KMS-11 (cell line): ENCODE measurements around the gene APCDD1L.
"Not testable (repeated sequence)": the region's sequence is repeated elsewhere in the genome, so short reads cannot be mapped to it uniquely, and the experiment has no call there.

ENCODE experiments used
- H2AFZ ChIP-seq: fragments of 200-600 bp; sonication (generic); 2 replicates; pipeline ENCODE4 v1.6.1; 2016; ENCODE audit warnings: antibody characterized with exemption, mixed run types, low read depth
- H3K27ac ChIP-seq: fragments of 200-600 bp; sonication (generic); 2 replicates; pipeline ENCODE4 v1.6.1; 2016; ENCODE audit warnings: mild to moderate bottlenecking, mixed run types
- H3K27me3 ChIP-seq: fragments of 200-600 bp; sonication (generic); 2 replicates; pipeline ENCODE4 v1.6.1; 2017; ENCODE audit warnings: mild to moderate bottlenecking, low read depth, mixed run types, moderate library complexity; ENCODE audit not compliant: insufficient read depth
- H3K36me3 ChIP-seq: fragments of 200-600 bp; sonication (generic); 2 replicates; pipeline ENCODE4 v1.6.1; 2017; ENCODE audit warnings: mild to moderate bottlenecking, mixed run types; ENCODE audit not compliant: insufficient read depth
- H3K4me1 ChIP-seq: fragments of 200-600 bp; sonication (generic); 2 replicates; pipeline ENCODE4 v1.6.1; 2016; ENCODE audit warnings: mild to moderate bottlenecking, low read depth, mixed run types; ENCODE audit not compliant: poor library complexity, severe bottlenecking
- H3K4me2 ChIP-seq: fragments of 200-600 bp; sonication (generic); 2 replicates; pipeline ENCODE4 v1.7.0; 2016; ENCODE audit warnings: mild to moderate bottlenecking, mixed run types
- H3K4me3 ChIP-seq: fragments of 200-600 bp; sonication (generic); IDR thresholded peaks from 2 replicates; pipeline ENCODE4 v1.6.1; 2017; ENCODE audit warnings: low read depth, low read length, mixed read lengths; ENCODE audit not compliant: insufficient read depth
- H3K79me2 ChIP-seq: fragments of 200-600 bp; sonication (generic); 2 replicates; pipeline ENCODE4 v1.6.1; 2016; ENCODE audit warnings: low read depth, mixed run types; ENCODE audit not compliant: insufficient read depth
- H3K9ac ChIP-seq: fragments of 200-600 bp; sonication (generic); 2 replicates; pipeline ENCODE4 v1.6.1; 2016; ENCODE audit warnings: mild to moderate bottlenecking, mixed run types
- H4K20me1 ChIP-seq: fragments of 200-600 bp; sonication (generic); 2 replicates; pipeline ENCODE4 v1.6.1; 2016; ENCODE audit warnings: mild to moderate bottlenecking, mixed run types; ENCODE audit not compliant: insufficient read depth
- CTCF ChIP-seq: fragments of 200-600 bp; sonication (generic); conservative IDR thresholded peaks from 2 replicates; pipeline ENCODE4 v1.6.1; 2017; ENCODE audit warnings: low read depth, mild to moderate bottlenecking, antibody characterized with exemption, low read length, moderate library complexity, mixed read lengths

APCDD1L gene

GRCh38 chr20:58542411-58543095, 27.4 kb upstream of the APCDD1L start:
- H4K20me1 ChIP-seq = no peaks in the 10 kb centered on the region
- no peak for TF ChIP-seq CTCF
- no peak overlapping the region for H2AFZ ChIP-seq
- no peak overlapping the region for H3K9ac ChIP-seq
- no peak overlapping the region for H3K4me2 ChIP-seq
- H3K4me1 ChIP-seq = no peaks in the 10 kb centered on the region
- no peaks in the 10 kb centered on the region for H3K79me2 ChIP-seq
- H3K27ac ChIP-seq = no peak overlapping the region
- H3K36me3 ChIP-seq = no peaks in the 10 kb centered on the region
- no peak overlapping the region for H3K4me3 ChIP-seq
- peaks cover 32% of the 10 kb centered on the region; the same call in 1 of the 2 replicates for H3K27me3 ChIP-seq

- not testable (repeated sequence) for H3K4me3 ChIP-seq, H4K20me1 ChIP-seq, H3K79me2 ChIP-seq, H3K36me3 ChIP-seq, H3K4me2 ChIP-seq, H3K27ac ChIP-seq, H3K4me1 ChIP-seq, H2AFZ ChIP-seq, H3K9ac ChIP-seq
- H3K27me3 ChIP-seq = peaks cover 27% of the 10 kb centered on the region; the same call in 1 of the 2 replicates
Measured at GRCh38 chr20:58542034-58542410, 26.8 kb upstream of the APCDD1L start.

- no peak overlapping the region for H3K4me3 ChIP-seq
- no peak overlapping the region for H2AFZ ChIP-seq
- no peaks in the 10 kb centered on the region for H3K36me3 ChIP-seq
- no peak for TF ChIP-seq CTCF
- H3K4me2 ChIP-seq = no peak overlapping the region
- no peaks in the 10 kb centered on the region for H4K20me1 ChIP-seq
- H3K4me1 ChIP-seq = no peaks in the 10 kb centered on the region
- H3K27me3 ChIP-seq = no peaks in the 10 kb centered on the region
- H3K79me2 ChIP-seq = no peaks in the 10 kb centered on the region
- H3K9ac ChIP-seq = no peak overlapping the region
- H3K27ac ChIP-seq = no peak overlapping the region
Measured at GRCh38 chr20:58538752-58539151, 23.6 kb upstream of the APCDD1L start.

GRCh38 chr20:58537831-58538230, 22.6 kb upstream of the APCDD1L start:
- no peak overlapping the region for H3K4me3 ChIP-seq
- TF ChIP-seq CTCF = no peak
- no peak overlapping the region for H3K9ac ChIP-seq
- no peak overlapping the region for H2AFZ ChIP-seq
- H3K36me3 ChIP-seq = no peaks in the 10 kb centered on the region
- H3K4me1 ChIP-seq = no peaks in the 10 kb centered on the region
- H4K20me1 ChIP-seq = no peaks in the 10 kb centered on the region
- no peak overlapping the region for H3K4me2 ChIP-seq
- H3K27ac ChIP-seq = no peak overlapping the region
- H3K27me3 ChIP-seq = no peaks in the 10 kb centered on the region
- no peaks in the 10 kb centered on the region for H3K79me2 ChIP-seq

GRCh38 chr20:58536289-58536688, 21.1 kb upstream of the APCDD1L start:
- Histone ChIP-seq H3K27ac (no peak overlapping the region), H4K20me1 (no peaks in the 10 kb centered on the region), H3K36me3 (no peaks in the 10 kb centered on the region), H3K4me2 (no peak overlapping the region), H2AFZ (no peak overlapping the region), H3K4me1 (no peaks in the 10 kb centered on the region), H3K9ac (no peak overlapping the region), H3K79me2 (no peaks in the 10 kb centered on the region), H3K27me3 (no peaks in the 10 kb centered on the region; the same call in 1 of the 2 replicates), H3K4me3 (no peak overlapping the region)
- no peak for TF ChIP-seq CTCF
